PC-3 (cell line): Measurements from ENCODE around the gene LSM3. TPM values are rescaled to one million over a fixed set of nuclear protein-coding genes. Genes with fewer than 3 reads are reported as not detected.

Experiments used
- ATAC-seq: fragments of 200-7000 bp; cut with Tn5 transposase; 2 replicates; pipeline ENCODE4 v1.9.1; 2020; ENCODE audit warnings: mild to moderate bottlenecking, moderate library complexity
- BruUV-seq: library from RNA; stranded (reverse); fragments of 400-500 nt; replicated peaks from 2 replicates; lab custom pipeline; 2021; lab: Mats Ljungman, UMichigan
- CTCF ChIA-PET: fragments of 300-600 bp; sonication (Branson Sonifier 250); formaldehyde crosslinking; loops from one replicate; lab custom pipeline; 2022; ENCODE audit warnings: antibody characterized with exemption; lab: Charles Lee
- POLR2A ChIA-PET: fragments of 300-600 bp; sonication (Branson Sonifier 250); formaldehyde crosslinking; loops from one replicate; lab custom pipeline; 2022; ENCODE audit warnings: antibody characterized with exemption; ENCODE audit not compliant: unreplicated experiment; lab: Charles Lee
- DNase-seq: peaks from one replicate; pipeline ENCODE4 v3.0.0-alpha.2; 2015
- H2AFZ ChIP-seq: fragments of 300-600 bp; sonication (generic); 2 replicates; pipeline ENCODE4 v1.6.0; 2016; ENCODE audit warnings: antibody characterized with exemption, low read length
- H3F3A ChIP-seq: fragments of 300-600 bp; sonication (generic); one replicate; pipeline ENCODE4 v1.6.0; 2017; ENCODE audit warnings: antibody characterized with exemption, low read length, control low read depth, mild to moderate bottlenecking; ENCODE audit not compliant: unreplicated experiment
- H3K27ac ChIP-seq: fragments of 300-600 bp; sonication (generic); 2 replicates; pipeline ENCODE4 v1.5.1; 2016; ENCODE audit warnings: mild to moderate bottlenecking, low read length
- H3K27me3 ChIP-seq: fragments of 300-600 bp; sonication (generic); 2 replicates; pipeline ENCODE4 v1.6.1; 2016; ENCODE audit warnings: low read length, mixed read lengths
- H3K36me3 ChIP-seq: fragments of 300-600 bp; sonication (generic); 2 replicates; pipeline ENCODE4 v1.6.1; 2016; ENCODE audit warnings: low read depth, mixed run types, low read length, mixed read lengths
- H3K4me1 ChIP-seq: fragments of 300-600 bp; sonication (generic); 2 replicates; pipeline ENCODE4 v1.5.1; 2016; ENCODE audit warnings: low read length; ENCODE audit not compliant: insufficient read depth
- H3K4me2 ChIP-seq: fragments of 300-600 bp; sonication (generic); 2 replicates; pipeline ENCODE4 v1.6.0; 2016; ENCODE audit warnings: low read length
- H3K4me3 ChIP-seq: fragments of 300-600 bp; sonication (generic); 2 replicates; pipeline ENCODE4 v1.5.1; 2016; ENCODE audit warnings: mild to moderate bottlenecking, low read length, mixed read lengths
- H3K79me2 ChIP-seq: fragments of 300-600 bp; sonication (generic); 2 replicates; pipeline ENCODE4 v1.6.1; 2017; ENCODE audit warnings: low read length, mixed read lengths
- H3K9ac ChIP-seq: fragments of 300-600 bp; sonication (generic); 2 replicates; pipeline ENCODE4 v1.6.0; 2016; ENCODE audit warnings: mild to moderate bottlenecking, low read length
- H3K9me2 ChIP-seq: fragments of 300-600 bp; sonication (generic); replicated peaks from 2 replicates; pipeline ENCODE4 v1.6.1; 2016; ENCODE audit warnings: mixed run types, low read length, mixed read lengths
- H3K9me3 ChIP-seq: fragments of 300-600 bp; sonication (generic); 2 replicates; pipeline ENCODE4 v1.6.1; 2016; ENCODE audit warnings: low read length, mixed read lengths
- H4K20me1 ChIP-seq: fragments of 300-600 bp; sonication (generic); 2 replicates; pipeline ENCODE4 v1.6.1; 2016; ENCODE audit warnings: low read length, mixed read lengths
- EZH2 ChIP-seq: fragments of 300-600 bp; sonication (generic); IDR thresholded peaks from one replicate; pipeline ENCODE4 v1.6.1; 2017; ENCODE audit warnings: antibody characterized with exemption, mild to moderate bottlenecking, low read length; ENCODE audit not compliant: unreplicated experiment
- EZH2phosphoT487 ChIP-seq: fragments of 300-600 bp; sonication (generic); IDR thresholded peaks from 2 replicates; pipeline ENCODE4 v1.6.1; 2018; ENCODE audit warnings: mild to moderate bottlenecking, antibody characterized with exemption, low read length, borderline replicate concordance
- intact Hi-C: fragments of 100-400 bp; cut with micrococcal nuclease; formaldehyde crosslinking; loops from 2 replicates; pipeline ENCODE4 v1.9.0; 2023
- total RNA-seq: library from RNA; depleted of rRNA; stranded (reverse); fragments of >200 nt; gene quantifications from 2 replicates; pipeline ENCODE4 v1.2.3, GENCODE V29; 2014
- TF ChIP-seq, protein P1 (sequence below): fragments of 300-600 bp; sonication (generic); conservative IDR thresholded peaks from 2 replicates; pipeline ENCODE4 v1.5.1; 2017; ENCODE audit warnings: antibody characterized with exemption, low read depth, mild to moderate bottlenecking, low read length

LSM3 gene
- total RNA-seq, 1 experiment from 2014 or later, result 27.2 TPM

DNA sequence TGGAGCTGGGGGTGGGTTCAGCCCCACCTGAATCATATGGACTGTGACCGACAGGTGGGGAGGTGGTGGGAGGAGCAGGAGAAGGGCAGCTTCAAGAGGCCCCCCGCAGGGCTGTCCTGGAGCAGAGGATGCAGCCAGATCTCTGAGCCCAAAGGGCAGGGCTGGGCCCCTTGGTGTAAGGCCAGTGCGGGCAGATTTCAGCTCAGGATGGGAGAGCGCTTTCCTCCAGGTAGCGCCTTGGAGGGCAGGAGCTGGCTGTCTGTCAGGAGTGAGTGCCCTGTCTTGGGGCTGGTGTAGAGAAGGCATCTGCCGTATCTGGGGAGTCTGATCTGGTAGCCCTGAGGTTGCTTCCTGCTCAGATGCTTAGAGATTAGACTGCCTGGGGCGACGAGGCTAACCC is 46.5 kb upstream of the LSM3 start:
- CTCF ChIA-PET, result no interaction called here
- intact Hi-C loops, result no loop called here
- BruUV-seq, result no TSS peak
- Histone ChIP-seq H3K27ac (no peak overlapping the region), H2AFZ (no peak overlapping the region), H3K9me2 (no peaks in the 10 kb centered on the region), H4K20me1 (peaks cover 18% of the 10 kb centered on the region; the same call in 1 of the 2 replicates), H3K9me3 (no peaks in the 10 kb centered on the region), H3K79me2 (peaks cover 23% of the 10 kb centered on the region), H3K4me1 (peaks cover 11% of the 10 kb centered on the region), H3K27me3 (no peaks in the 10 kb centered on the region), H3K9ac (no peak overlapping the region), H3K4me2 (no peak overlapping the region), H3F3A (no peaks in the 10 kb centered on the region), H3K4me3 (no peak overlapping the region), H3K36me3 (peaks cover 72% of the 10 kb centered on the region)
- ATAC-seq (no peak), DNase-seq (no peak)
- TF ChIP-seq EZH2 (no peak), EZH2phosphoT487 (no peak)
- TF ChIP-seq, protein P1, sequence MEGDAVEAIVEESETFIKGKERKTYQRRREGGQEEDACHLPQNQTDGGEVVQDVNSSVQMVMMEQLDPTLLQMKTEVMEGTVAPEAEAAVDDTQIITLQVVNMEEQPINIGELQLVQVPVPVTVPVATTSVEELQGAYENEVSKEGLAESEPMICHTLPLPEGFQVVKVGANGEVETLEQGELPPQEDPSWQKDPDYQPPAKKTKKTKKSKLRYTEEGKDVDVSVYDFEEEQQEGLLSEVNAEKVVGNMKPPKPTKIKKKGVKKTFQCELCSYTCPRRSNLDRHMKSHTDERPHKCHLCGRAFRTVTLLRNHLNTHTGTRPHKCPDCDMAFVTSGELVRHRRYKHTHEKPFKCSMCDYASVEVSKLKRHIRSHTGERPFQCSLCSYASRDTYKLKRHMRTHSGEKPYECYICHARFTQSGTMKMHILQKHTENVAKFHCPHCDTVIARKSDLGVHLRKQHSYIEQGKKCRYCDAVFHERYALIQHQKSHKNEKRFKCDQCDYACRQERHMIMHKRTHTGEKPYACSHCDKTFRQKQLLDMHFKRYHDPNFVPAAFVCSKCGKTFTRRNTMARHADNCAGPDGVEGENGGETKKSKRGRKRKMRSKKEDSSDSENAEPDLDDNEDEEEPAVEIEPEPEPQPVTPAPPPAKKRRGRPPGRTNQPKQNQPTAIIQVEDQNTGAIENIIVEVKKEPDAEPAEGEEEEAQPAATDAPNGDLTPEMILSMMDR, result no peak
- POLR2A ChIA-PET, result interaction anchor here (0.7 kb wide), 1 partner anchor 217 kb away, joined by 8 read pairs; no protein-coding TSS in a partner anchor

DNA sequence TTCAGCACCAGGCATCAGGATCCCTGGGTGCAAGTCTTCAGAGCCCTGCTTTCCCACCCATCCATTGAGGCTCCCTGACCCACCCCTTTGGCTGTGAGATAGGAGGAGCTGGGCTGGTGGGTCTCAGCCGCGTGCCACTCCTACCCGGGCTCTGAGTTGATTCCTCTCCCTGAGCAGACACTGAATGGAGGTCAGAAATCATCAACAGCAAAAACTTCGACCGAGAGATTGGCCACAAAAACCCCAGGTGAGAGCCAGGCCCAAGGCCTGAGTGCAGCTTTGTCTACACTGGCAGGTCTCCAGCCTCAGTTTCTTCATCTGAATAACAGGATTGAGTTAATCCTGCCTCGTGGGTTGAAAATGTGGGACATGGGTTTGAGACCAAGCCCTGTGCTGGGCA is 45.9 kb upstream of the LSM3 start:
- Histone ChIP-seq H3K27me3 (no peaks in the 10 kb centered on the region), H2AFZ (no peak overlapping the region), H3F3A (no peaks in the 10 kb centered on the region), H3K4me1 (peaks cover 17% of the 10 kb centered on the region), H3K9me3 (no peaks in the 10 kb centered on the region), H4K20me1 (peaks cover 12% of the 10 kb centered on the region; the same call in 1 of the 2 replicates), H3K9ac (no peak overlapping the region), H3K4me3 (no peak overlapping the region), H3K79me2 (peaks cover 17% of the 10 kb centered on the region), H3K9me2 (no peaks in the 10 kb centered on the region), H3K27ac (no peak overlapping the region), H3K4me2 (no peak overlapping the region), H3K36me3 (peaks cover 72% of the 10 kb centered on the region)
- CTCF ChIA-PET, result no interaction called here
- DNase-seq, result no peak
- TF ChIP-seq EZH2 (no peak), EZH2phosphoT487 (no peak)
- TF ChIP-seq, protein P1, result no peak
- intact Hi-C loops, result no loop called here
- ATAC-seq, result no peak
- POLR2A ChIA-PET, result no interaction called here
- no TSS peak for BruUV-seq

DNA sequence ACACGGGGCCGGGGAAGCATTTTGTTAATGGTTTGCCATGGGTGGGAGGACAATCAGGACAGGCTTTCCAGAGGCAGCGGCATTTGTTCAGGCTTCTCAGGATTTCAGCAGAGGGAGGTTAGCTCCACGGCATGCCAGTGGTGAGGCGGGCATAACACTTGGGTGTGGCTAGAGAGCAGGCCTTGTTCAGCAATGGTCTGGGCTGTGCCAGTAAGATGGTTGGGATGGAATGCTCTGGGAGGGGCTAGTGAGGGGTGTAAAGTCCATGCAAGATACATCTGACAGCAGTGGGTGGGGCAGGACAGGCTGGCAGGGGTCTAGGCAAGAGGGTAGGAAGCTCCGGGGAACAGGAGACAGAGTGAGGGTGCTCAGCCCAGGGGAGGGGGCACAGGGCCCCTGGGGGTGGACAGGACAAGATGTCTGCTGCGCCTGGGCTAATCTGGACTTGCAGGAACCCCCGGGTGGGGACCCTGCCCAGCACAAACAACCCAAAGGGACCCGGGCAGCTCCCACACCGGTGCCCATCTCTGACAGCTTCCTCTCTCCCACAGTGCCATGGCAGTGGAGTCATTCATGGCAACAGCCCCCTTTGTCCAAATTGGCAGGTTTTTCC is 45.3 kb upstream of the LSM3 start:
- Histone ChIP-seq H3K79me2 (peaks cover 11% of the 10 kb centered on the region), H2AFZ (no peak overlapping the region), H4K20me1 (peaks cover 6% of the 10 kb centered on the region; the same call in 1 of the 2 replicates), H3K4me2 (no peak overlapping the region), H3F3A (no peaks in the 10 kb centered on the region), H3K9me3 (no peaks in the 10 kb centered on the region), H3K36me3 (peaks cover 74% of the 10 kb centered on the region), H3K27ac (no peak overlapping the region), H3K9ac (no peak overlapping the region), H3K4me1 (peaks cover 21% of the 10 kb centered on the region), H3K9me2 (no peaks in the 10 kb centered on the region), H3K27me3 (no peaks in the 10 kb centered on the region), H3K4me3 (no peak overlapping the region)
- no peak for ATAC-seq
- CTCF ChIA-PET, result no interaction called here
- no TSS peak for BruUV-seq
- intact Hi-C loops, result no loop called here
- POLR2A ChIA-PET, result no interaction called here
- no peak for DNase-seq
- TF ChIP-seq, protein P1, result no peak
- TF ChIP-seq EZH2 (no peak), EZH2phosphoT487 (no peak)
